ENCODE results near the gene GHDC. TPM values are rescaled to one million over a fixed set of nuclear protein-coding genes. Genes with fewer than 3 reads are reported as not detected.

The GHDC gene
- total RNA-seq, 1 donor from 2014 or later, result 5.3 TPM

Other genes with a start within 250 kb of the GHDC start
- gene CNP, start 227.7 kb downstream of the GHDC start, total RNA-seq (ENCODE audit: unreplicated experiment), result 51.5 TPM
- gene DNAJC7, start 177.1 kb downstream of the GHDC start, total RNA-seq (ENCODE audit: unreplicated experiment), result 124 TPM
- gene NKIRAS2, start 174.4 kb downstream of the GHDC start, total RNA-seq (ENCODE audit: unreplicated experiment), result 88.8 TPM
- gene C17orf113, start 143.9 kb downstream of the GHDC start, total RNA-seq (ENCODE audit: unreplicated experiment), result 2.4 TPM
- 1.5 TPM for gene ZNF385C, start 96.0 kb downstream of the GHDC start, total RNA-seq (ENCODE audit: unreplicated experiment)
- 0.42 TPM for gene DHX58, start 81.8 kb downstream of the GHDC start, total RNA-seq (ENCODE audit: unreplicated experiment)
- 29.3 TPM for gene KAT2A, start 73.1 kb downstream of the GHDC start, total RNA-seq (ENCODE audit: unreplicated experiment)
- gene HSPB9, start 71.7 kb downstream of the GHDC start, total RNA-seq (ENCODE audit: unreplicated experiment), result 0.44 TPM
- gene RAB5C, start 39.5 kb downstream of the GHDC start, total RNA-seq (ENCODE audit: unreplicated experiment), result 94.7 TPM
- 0.71 TPM for gene KCNH4, start 13.4 kb downstream of the GHDC start, total RNA-seq (ENCODE audit: unreplicated experiment)
- not detected for gene HCRT, start 9.0 kb downstream of the GHDC start, total RNA-seq (ENCODE audit: unreplicated experiment)
- gene STAT5B, start 81.9 kb upstream of the GHDC start, total RNA-seq (ENCODE audit: unreplicated experiment), result 31.9 TPM
- 3.4 TPM for gene STAT5A, start 94.0 kb upstream of the GHDC start, total RNA-seq (ENCODE audit: unreplicated experiment)
- gene STAT3, start 193.9 kb upstream of the GHDC start, total RNA-seq (ENCODE audit: unreplicated experiment), result 68.0 TPM
- gene CAVIN1, start 228.8 kb upstream of the GHDC start, total RNA-seq (ENCODE audit: unreplicated experiment), result 0.32 TPM